Pancreas (tissue), 10 donors: ENCODE measurements around the gene CACNA2D3. TPM values are rescaled to one million over a fixed set of nuclear protein-coding genes. Genes with fewer than 3 reads are reported as not detected.

Source experiments
- ATAC-seq, 4 donors: fragments of 200-7000 bp; cut with Tn5 transposase; one replicate each; pipeline versions ENCODE4 v1.8.0 to v1.9.1; 2020; ENCODE audit warnings: mild to moderate bottlenecking in 4 of 4, moderate library complexity in 4 of 4
- DNase-seq, 6 donors: peaks; one replicate each; pipeline ENCODE4 v3.0.0-alpha.2; 2020
- FAIRE-seq: peaks from 2 replicates; lab custom pipeline; 2012; peaks lifted over from hg19 to GRCh38; lab: Jason Lieb, UNC
- H3K27ac ChIP-seq, 4 donors: fragments of 200-600 bp; sonication (generic); 1 replicate in 3 of 4; 2 replicates in 1 of 4; pipeline versions ENCODE4 v1.5.0 to v1.8.0; 2020
- H3K27me3 ChIP-seq, 4 donors: fragments of 200-600 bp; one replicate each; pipeline ENCODE4 v1.8.0; 2021
- H3K36me3 ChIP-seq, 3 donors: fragments of 200-600 bp; sonication (generic) in 1 of 3; one replicate each; pipeline versions ENCODE4 v1.5.0 to v1.8.0; 2020 to 2021
- H3K4me1 ChIP-seq, 3 donors: fragments of 200-600 bp; one replicate each; pipeline ENCODE4 v1.8.0; 2021
- H3K4me3 ChIP-seq, 4 donors: fragments of 200-600 bp; sonication (generic) in 2 of 4; one replicate each; pipeline versions ENCODE4 v1.5.0 to v1.8.0; 2020 to 2021
- H3K9me3 ChIP-seq, 4 donors: fragments of 200-600 bp; one replicate each; pipeline ENCODE4 v1.8.0; 2021
- WGBS, 2 donors: extraction: QIAGEN DNeasy Blood & Tissue Kit; methylation state at CpG; one replicate each; pipeline ENCODE4 v1.1.7; 2013; 5-methylcytosine and 5-hydroxymethylcytosine counted together
- intact Hi-C, 3 donors: fragments of 100-400 bp; cut with DNase I; formaldehyde crosslinking; loops; one replicate each; pipeline versions ENCODE4 v1.11.1 to v1.14.2; 2022
- polyA plus RNA-seq, 2 donors: library from polyadenylated mRNA; stranded (reverse); fragments of 200-250 nt; gene quantifications; one replicate each; pipeline ENCODE4 v1.2.3, GENCODE V29; 2013
- total RNA-seq, 6 donors: library from RNA; stranded (reverse); fragmentation: NEBNext Ultra II Directional in 4 of 6; extraction: Animal tissue kit (Norgen Biotek cat#: 25700) in 4 of 6; gene quantifications; one replicate each; pipeline versions ENCODE4 v1.2.1 to v1.2.4, GENCODE V29; 2021 to 2023
- TF ChIP-seq, protein P1 (sequence below), 4 donors: fragments of 200-600 bp; sonication (generic) in 3 of 4; IDR thresholded peaks; one replicate each; pipeline versions ENCODE4 v1.5.0 to v1.8.0; 2021; ENCODE audit warnings: antibody characterized with exemption in 4 of 4
- donor health status: healthy with polysubstance abuse.
- donor health status: DM: no; HTN: no; CAD: no; lungs with moderate emphysema.
- donor health status: DM: no; HTN: no; CAD: no.
- donor health status: control.
- donor health status: control.
- donor health status: Bipolar disorder and iron deficiency.
- donor health status: DM: yes; HTN: yes; CAD: no.
- donor health status: DM: no; HTN: no; CAD: no.
- donor health status: DM: no; HTN: no; CAD: no.
- donor health status: DM: yes; HTN: yes; CAD: no.

Gene CACNA2D3
- total and polyA plus RNA-seq, 8 donors: 0.19 to 0.75 (median 0.37) TPM; not detected in 2

- FAIRE-seq: no peak
- TF ChIP-seq, protein P1, sequence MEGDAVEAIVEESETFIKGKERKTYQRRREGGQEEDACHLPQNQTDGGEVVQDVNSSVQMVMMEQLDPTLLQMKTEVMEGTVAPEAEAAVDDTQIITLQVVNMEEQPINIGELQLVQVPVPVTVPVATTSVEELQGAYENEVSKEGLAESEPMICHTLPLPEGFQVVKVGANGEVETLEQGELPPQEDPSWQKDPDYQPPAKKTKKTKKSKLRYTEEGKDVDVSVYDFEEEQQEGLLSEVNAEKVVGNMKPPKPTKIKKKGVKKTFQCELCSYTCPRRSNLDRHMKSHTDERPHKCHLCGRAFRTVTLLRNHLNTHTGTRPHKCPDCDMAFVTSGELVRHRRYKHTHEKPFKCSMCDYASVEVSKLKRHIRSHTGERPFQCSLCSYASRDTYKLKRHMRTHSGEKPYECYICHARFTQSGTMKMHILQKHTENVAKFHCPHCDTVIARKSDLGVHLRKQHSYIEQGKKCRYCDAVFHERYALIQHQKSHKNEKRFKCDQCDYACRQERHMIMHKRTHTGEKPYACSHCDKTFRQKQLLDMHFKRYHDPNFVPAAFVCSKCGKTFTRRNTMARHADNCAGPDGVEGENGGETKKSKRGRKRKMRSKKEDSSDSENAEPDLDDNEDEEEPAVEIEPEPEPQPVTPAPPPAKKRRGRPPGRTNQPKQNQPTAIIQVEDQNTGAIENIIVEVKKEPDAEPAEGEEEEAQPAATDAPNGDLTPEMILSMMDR (IDR thresholded peaks at IDR 0.05): no peak
- intact Hi-C loops: no loop called here
- H3K27me3 ChIP-seq: no peaks in the 10 kb centered on the region
- ATAC-seq: no peak
- no peaks in the 10 kb centered on the region for H3K36me3 ChIP-seq
- DNase-seq: no peak
- H3K4me3 ChIP-seq: no peak overlapping the region
- no peak overlapping the region for H3K27ac ChIP-seq
- no peaks in the 10 kb centered on the region for H3K4me1 ChIP-seq
- no peaks in the 10 kb centered on the region for H3K9me3 ChIP-seq
- 59 to 61% methylated on average over 5 of the region's 5 CpGs for WGBS, 2 donors
These were observed 962.9 kb downstream of the CACNA2D3 start for GRCh38 chr3:55085231-55085630.

DNA sequence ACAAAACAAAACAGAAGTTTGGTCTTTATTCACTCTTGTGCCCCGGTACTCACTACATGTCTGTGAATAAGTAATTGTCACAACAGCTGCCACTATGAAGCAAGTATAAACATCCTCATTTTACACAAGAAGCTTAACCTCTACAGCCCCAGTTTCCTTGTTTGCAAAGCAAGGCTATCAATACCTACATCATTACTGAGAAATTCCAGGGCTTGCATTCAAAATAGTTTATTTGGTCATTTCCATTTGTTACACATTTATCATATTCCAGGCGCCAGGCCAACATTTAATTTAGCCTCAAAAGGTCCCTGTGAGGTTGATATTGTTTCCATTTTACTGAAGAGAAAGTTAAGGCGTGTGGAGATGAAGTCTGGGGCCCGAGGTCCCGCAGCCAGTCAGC, 966.9 kb downstream of the CACNA2D3 start:
- no peak overlapping the region for H3K4me3 ChIP-seq
- no peak for DNase-seq
- ATAC-seq: peak in 1 of 4 donors; percentile 32
- TF ChIP-seq, protein P1 (IDR thresholded peaks at IDR 0.05): no peak
- H3K27me3 ChIP-seq: no peaks in the 10 kb centered on the region
- FAIRE-seq: no peak
- H3K4me1 ChIP-seq: no peaks in the 10 kb centered on the region
- H3K9me3 ChIP-seq: no peaks in the 10 kb centered on the region
- intact Hi-C loops: no loop called here
- no peaks in the 10 kb centered on the region for H3K36me3 ChIP-seq
- WGBS, 2 donors: 43 to 45% methylated on average over 5 of the region's 5 CpGs
- no peak overlapping the region for H3K27ac ChIP-seq

DNA sequence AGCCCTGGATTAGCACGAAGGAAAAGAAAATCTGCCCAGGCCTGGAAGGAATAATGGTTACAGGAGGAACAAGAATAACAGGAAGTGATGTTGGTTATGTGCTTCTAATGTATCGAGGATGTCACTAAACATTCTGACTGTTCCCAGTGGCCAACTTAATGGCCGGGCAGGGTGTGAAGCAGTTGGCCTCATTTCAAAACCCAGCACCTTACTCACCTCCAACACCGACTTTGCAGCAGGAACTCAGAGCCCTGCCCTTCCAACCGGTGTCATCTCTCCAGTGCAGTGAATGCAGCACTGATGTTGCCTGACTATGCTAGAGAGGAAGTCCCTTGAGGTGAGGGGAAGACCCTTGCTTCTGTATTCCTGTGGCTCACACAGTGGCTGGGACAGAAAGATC, 967.9 kb downstream of the CACNA2D3 start:
- H3K27ac ChIP-seq: no peak overlapping the region
- WGBS, 2 donors: 59 to 60% methylated on average over 5 of the region's 5 CpGs
- no peak overlapping the region for H3K4me3 ChIP-seq
- no peak for FAIRE-seq
- intact Hi-C loops: no loop called here
- no peaks in the 10 kb centered on the region for H3K9me3 ChIP-seq
- no peak for ATAC-seq
- H3K4me1 ChIP-seq: no peaks in the 10 kb centered on the region
- no peaks in the 10 kb centered on the region for H3K36me3 ChIP-seq
- TF ChIP-seq, protein P1 (IDR thresholded peaks at IDR 0.05): no peak
- DNase-seq: no peak
- H3K27me3 ChIP-seq: no peaks in the 10 kb centered on the region

DNA sequence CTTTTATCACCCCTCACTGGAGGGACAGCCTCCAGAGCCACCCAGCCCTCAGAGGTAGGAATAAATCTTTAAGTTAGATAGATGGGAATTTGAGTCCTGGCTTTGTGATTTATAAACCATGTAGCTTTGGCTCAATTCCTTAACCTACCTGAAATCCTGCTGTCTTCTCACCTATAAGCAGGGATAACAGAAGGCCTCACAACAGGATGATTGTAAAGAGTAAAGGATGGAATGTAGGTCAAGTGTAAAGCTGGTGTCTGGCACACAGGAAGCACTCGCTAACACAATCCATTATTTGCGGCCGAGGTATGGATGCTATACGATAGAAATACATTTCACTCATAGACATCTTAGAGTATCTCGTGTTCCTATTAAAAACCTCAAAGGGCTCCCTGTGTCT, 968.4 kb downstream of the CACNA2D3 start:
- FAIRE-seq (no peak), ATAC-seq (no peak)

More for the DNA sequence above, 968.4 kb downstream of the CACNA2D3 start:
- TF ChIP-seq, protein P1 (IDR thresholded peaks at IDR 0.05): no peak
- DNase-seq: no peak
- intact Hi-C loops: no loop called here
- H3K27ac ChIP-seq: no peak overlapping the region
- no peaks in the 10 kb centered on the region for H3K36me3 ChIP-seq
- H3K4me3 ChIP-seq: no peak overlapping the region
- no peaks in the 10 kb centered on the region for H3K27me3 ChIP-seq
- H3K4me1 ChIP-seq: no peaks in the 10 kb centered on the region
- H3K9me3 ChIP-seq: no peaks in the 10 kb centered on the region
- WGBS, 2 donors: 83 to 93% methylated on average over 5 of the region's 5 CpGs
